HG02852 (cell line): ENCODE measurements around the gene GRM8.
A peak's percentile ranks its signal among the peaks of the same experiment; 100 is the strongest.

Experiments
- ATAC-seq: cut with Tn5 transposase; IDR thresholded peaks from one replicate; pipeline ENCODE4 v1.9.1; 2021; ENCODE audit warnings: mild to moderate bottlenecking, moderate library complexity; ENCODE audit not compliant: unreplicated experiment

Gene GRM8

DNA sequence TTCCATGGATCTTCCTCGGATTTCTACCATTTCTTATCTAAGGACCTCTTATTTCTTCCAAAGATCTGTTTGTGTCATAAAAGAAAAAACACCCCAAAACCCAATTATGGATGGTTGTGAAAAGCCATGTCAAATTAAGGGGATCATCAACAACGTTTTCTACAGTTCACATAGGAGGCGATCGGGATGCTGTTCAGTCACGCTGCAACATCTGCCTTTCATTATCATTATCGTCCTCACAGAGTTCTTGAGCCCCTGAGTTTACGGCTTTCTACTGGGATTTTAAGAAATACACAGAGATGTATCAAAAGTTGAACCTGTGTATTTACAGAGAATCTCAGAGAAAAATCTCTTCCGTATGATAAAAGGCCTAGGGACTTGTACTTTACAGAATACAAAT lies 101.4 kb downstream of the GRM8 start:
- no peak for ATAC-seq

DNA sequence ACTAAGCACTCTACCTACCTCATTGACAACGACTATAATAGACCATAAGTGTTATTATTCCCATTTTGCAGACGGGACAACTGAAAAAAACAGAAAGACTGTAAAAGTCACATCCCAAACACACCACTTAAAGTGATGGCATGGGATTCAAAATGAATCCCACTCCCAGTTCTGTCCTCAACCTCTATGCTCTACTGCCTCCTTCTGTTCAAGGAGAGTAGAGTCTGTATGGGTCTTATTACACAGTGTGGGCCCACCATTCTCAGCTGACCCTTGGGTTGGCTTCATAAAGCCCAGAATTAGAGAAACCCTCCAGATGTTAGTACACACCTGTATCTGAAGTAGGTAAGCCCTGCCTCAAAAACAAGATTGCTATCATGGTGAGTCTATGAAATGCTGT lies 102.2 kb downstream of the GRM8 start:
- ATAC-seq = no peak

DNA sequence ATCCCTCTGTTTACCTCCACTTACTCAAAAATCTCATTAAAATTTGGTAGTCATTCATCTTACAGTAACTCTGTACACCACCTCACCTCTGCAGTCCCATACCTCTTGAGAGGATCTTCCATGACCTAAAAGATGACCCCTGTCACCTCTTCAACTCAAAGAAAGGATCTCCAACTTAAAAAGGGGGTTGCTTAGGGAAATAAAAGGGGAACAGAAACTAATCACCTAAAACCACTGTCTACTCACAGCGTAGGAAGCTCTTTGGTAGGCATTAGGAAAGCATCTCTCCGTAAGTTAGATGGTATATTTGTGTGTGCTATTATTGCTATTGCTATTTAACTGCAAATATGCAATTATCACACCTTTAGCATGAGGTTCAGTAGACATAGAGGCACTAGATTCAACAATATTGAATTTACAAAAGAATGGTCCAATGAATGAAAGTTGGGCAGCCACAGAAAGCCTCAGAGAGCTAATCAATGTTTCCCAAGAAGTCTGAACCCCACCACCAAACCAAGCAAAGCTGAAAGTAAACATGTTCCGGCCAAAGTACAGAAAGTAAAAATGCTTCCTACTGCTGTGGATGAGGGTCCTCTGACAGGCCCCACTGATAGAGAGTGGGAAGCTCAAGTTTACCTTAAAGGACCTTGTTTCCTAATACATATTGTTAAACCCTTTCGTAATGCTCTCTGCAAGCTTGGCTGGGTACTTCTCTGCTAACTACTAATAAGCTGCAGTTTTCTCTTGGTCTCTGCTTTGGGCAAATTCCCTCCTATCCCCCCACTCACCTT lies 105.8 kb downstream of the GRM8 start:
- no peak for ATAC-seq

DNA sequence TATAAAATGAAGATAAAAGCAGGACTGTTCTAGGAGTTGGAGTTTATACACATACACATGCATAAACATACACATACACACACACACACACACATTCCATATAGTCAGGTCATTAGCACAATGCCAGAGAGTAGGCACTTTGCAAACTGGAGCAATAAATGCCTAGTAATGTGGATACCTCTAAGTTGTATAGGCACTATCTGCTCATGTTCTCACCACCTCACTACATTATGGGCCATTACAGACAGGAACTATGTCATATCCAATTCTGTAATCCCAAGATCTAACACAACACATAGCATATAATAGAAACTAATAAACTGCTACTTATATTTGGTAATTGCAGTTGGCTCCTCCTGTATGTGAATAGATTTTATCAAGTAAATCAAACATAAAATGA lies 115.6 kb downstream of the GRM8 start:
- ATAC-seq = no peak

DNA sequence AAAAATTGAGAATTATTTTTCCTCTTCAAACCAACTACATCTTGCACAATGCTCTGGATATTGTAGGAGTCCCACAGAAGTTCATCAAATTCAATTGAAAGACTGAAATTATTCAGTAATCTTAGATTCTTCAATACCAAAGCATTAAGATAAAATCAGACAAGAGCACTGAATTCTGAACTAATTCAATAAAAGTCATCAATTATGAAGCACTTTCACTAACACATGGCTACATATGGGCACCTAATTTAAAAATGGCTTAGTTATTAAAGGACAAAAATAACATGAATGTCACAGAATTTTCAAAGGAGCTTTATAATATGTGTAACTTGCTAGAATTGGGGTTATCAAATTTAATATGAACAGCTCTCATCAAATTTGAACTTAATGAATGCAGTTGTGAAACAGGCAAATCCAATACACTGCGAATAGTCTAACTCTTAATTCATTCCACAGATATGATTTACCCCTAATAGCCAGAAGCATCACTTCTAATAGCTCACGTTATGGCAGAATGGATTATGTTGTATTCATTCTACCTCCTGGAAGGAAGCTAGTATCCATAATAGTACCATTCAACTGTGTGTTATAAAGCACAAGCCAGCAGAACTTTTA lies 116.8 kb downstream of the GRM8 start:
- ATAC-seq = no peak

DNA sequence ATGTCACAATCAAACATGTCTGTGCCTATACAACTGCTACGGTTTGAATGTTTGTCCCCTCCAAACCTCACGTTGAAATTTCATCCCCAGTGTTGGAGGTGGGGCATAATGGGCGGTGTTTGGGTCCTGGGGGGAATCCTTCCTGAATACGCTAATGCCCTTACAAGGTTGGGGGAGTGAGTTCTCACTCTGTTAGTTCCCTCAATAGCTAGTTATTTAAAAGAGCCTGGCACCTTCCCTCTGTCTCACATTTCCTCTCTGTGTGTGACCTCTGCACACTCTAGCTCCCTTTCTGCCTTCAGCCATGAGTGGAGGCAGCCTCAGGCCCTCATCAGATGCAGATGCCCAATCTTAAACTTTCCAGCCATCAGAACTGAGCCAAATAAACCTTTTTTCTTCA lies 129.5 kb downstream of the GRM8 start:
- no peak for ATAC-seq

DNA sequence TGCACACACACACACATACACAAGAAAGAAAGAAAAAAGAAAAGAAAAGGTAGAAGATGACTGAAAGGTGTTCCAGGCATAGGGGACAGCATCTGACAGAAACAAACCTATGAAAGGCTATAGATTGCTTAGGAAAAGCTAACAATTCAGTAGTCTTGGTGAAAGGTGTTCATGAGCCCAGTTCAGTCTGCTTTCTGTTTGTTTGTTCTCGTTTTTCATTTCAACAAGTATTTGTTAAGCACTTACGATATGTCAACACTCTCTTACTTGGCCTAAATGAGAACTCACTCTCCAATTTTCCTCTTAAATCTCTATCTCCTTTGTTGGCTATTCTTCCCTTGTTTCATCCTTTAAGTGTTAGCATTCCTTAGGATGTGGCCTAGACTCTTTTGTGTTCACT lies 133.2 kb downstream of the GRM8 start:
- no peak for ATAC-seq

DNA sequence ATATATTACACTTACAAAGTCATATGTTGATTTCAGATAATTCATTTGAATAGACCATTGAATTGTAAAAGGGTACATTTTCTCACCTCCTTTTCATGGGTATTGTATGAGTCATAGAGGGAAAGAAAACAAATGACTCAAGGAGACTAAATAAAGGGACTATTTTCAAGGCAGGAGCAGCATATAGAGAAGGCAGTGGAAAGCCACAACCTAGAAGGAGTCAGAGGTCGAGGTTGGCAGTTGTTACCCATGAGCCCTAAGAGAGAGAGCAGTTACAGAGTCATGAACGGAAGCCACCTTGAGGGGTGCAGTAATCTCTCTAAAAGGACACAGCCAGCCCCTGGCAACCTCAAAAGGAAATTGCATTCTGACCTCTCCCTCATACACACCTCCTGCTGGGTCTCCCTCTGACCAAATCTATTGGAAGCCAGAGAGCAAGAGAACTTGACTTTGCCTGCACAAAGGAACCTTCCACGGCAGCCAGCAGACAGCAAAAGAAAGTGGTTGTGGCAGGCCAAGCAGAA lies 137.9 kb downstream of the GRM8 start:
- ATAC-seq = no peak

DNA sequence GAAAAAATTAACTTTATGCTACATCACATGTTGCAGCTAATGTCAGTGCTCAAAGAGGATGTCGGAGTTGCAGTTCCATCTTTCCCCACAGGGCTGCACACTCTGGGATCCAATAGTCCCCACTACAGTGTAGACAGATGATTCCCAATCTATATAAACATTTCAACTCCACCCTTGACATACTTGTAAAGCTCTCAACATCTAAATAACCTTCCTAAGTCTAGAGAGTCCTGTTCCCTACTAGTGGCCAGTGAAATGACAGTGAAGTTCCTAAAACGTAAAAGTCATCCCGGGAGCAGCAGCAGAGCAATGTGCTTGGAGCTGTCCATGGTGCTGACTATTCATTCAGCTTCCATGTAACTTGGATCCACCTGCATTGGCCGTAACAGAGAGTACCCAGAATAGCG lies 145.1 kb downstream of the GRM8 start:
- peak; percentile 93 for ATAC-seq

DNA sequence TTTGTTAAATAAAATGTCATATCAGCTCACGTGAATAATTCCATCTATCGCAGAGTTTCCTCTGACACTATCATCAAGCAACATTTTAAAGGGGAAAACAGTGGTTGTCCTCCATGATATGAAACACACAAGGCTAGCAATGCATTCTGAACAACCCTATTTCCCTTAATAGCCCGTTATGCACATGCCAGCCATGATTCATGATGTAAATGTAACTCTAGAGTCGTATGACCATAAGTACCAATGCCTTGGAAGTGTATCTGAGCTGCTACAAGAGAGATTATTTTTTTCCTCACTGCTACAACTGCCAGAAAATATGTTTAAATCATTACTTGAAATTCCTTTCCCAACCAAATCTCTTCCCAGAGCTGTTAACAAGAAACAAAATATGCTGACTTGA lies 159.4 kb downstream of the GRM8 start:
- no peak for ATAC-seq

DNA sequence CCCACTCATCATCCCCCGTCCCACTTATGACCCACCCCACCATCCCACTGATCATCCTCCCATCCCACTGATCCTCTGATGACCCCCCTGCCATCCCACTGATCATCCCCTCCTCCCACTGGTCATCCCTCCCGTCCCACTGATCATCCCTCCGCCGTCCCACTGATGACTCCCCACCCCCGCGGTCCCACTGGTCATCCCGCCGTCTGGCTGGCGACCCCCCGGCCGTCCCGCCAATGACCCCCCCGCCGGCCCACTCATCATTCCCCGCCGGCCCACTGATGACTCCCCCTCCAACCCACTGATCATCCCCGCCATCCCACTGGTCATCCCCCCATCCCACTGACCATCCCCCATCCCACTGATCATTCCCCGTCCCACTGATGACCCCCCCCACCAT lies 161.1 kb downstream of the GRM8 start:
- no peak for ATAC-seq

DNA sequence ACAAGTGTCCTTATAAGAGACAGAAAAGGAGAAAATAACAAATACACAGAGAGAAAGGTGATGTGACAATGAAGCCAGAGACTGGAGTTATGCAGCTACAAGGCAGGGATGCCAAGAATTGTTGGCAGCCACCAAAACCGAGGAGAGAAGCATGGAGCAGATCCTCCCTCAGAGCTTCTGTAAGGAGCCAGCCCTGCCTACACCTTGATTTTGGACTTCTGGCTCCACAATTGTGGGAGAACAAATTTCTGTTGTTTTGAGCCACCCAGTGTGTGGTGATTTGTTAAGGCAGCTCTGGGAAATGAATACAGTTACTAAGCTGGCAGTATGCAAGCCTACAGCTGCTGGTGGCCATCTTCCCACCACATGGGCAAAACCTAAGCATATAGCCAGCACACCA lies 163.6 kb downstream of the GRM8 start:
- ATAC-seq = no peak

DNA sequence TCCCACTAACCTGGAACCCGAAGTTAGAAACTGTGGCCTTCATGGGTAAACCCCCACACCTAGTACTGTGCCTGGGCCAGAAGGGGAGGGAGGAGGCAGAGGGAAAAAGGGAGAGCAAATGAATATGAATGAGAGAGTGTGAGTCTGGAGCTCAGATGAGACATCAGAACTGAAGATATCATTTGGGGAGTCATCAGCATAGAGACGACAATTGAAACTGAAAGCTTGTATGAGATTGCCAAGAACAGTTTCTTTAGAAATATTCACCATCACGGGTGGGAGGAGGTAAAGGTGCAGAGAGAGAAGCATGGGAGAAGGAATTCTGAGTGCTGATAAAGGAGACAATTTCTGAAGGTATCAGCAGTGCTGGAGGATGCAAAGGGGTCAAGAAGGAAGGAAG lies 171.2 kb downstream of the GRM8 start:
- ATAC-seq = no peak

DNA sequence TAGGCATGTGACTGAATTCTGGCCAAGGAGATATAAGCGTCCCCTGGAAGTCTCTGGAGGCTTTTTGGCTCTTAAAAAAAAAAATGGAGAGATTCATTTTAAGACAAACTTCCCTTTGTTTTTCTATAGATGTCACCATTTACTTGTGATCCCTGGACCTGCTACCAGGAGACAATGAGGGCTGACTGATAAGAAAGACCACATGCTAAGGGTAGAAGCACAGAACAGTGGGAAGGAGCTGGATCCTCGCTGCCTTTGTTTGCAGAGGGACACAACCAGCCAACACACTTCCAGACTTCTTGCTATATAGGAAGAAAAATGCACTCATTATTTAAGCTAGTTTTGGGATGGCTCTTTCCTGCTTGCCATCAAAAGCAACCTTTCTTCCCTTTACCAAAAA lies 172.2 kb downstream of the GRM8 start:
- no peak for ATAC-seq

DNA sequence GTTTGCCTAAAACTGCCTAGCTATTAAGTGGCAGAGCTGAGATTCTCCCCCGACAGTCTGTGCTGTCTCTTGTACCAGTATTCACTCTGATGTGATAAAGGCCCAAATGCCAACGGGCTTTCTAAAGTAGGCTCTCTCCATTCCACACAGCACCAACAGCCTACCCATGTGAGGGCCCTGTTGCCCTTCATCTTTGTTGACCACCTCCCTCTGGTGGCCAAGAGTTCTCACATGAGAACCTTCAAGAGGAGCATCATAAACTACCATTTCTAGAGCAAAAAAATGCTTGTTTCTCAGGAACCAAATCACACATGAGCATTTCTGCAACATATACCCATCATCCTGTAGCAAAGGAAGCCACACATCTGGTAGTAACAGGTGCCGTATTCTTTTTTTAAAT lies 185.8 kb downstream of the GRM8 start:
- ATAC-seq = no peak

DNA sequence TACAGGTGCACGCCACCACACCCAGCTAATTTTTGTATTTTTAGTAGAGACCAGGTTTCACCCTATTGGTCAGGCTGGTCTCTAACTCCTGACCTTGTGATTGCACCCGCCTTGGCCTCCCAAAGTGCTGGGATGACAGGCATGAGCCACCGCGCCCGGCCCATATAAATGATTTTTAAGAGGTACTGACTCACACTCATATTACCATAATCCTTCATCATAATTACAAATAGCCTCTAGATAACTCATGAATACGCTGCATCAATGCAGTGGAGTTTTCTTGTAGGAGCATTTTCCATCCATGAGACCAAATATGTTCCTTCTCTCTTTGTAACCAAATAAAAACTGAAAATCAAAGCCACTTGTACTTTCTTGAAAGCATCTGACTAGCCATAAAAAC lies 193.3 kb downstream of the GRM8 start:
- no peak for ATAC-seq

DNA sequence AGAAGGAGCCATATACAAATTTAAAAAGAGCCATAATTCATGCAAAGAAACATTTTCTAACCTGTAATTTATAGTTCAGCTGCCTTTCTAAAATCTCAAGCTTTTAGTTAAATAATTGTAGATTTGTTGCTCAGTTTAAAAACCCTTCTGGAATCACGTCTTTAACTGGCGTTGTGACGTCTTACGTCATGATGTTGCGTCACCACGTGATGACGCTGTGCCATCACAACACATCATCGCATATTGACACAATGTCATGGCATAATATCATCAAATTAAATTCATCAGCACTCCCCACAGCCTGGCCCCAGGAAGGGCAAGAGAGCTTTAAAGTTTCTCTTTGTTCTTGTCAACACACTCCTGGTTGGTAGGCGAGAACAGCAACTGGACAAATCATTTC lies 194.8 kb downstream of the GRM8 start:
- no peak for ATAC-seq

DNA sequence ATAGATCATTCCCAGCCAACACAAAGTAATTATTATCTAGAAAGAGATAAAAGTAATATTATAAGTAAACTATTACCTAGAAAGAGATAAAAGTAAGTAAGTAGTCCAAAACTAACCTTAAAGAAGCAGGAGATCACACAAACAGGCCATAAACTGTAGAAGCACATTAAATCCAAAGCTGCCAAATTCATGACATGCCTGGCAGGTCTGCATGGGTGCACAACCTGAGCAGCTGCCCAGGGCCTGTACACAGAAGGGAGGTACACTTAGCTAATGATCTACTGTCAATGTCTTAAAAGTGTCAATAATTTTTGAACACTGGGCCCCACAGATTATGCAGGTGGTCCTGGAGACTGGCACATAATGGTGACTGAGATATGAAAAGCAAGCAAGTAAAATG lies 196.5 kb downstream of the GRM8 start:
- no peak for ATAC-seq

DNA sequence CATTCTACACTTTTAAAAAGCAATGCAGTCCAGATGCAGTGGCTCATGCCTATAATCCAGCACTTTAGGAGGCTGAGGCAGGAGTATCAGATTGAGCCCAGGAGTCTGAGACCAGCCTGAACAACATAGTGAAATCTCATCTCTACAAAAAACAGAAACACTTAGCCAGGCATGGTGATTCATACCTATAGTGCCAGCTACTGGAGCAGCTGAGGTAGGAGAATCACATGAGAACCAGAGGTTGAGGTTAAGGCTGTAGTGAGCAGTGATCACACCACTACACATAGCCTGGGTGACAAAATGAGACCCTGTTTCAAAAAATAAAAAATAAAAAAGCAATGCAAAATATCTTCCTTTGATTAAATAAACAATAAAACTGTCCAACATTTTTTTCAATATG lies 205.2 kb downstream of the GRM8 start:
- ATAC-seq = no peak

DNA sequence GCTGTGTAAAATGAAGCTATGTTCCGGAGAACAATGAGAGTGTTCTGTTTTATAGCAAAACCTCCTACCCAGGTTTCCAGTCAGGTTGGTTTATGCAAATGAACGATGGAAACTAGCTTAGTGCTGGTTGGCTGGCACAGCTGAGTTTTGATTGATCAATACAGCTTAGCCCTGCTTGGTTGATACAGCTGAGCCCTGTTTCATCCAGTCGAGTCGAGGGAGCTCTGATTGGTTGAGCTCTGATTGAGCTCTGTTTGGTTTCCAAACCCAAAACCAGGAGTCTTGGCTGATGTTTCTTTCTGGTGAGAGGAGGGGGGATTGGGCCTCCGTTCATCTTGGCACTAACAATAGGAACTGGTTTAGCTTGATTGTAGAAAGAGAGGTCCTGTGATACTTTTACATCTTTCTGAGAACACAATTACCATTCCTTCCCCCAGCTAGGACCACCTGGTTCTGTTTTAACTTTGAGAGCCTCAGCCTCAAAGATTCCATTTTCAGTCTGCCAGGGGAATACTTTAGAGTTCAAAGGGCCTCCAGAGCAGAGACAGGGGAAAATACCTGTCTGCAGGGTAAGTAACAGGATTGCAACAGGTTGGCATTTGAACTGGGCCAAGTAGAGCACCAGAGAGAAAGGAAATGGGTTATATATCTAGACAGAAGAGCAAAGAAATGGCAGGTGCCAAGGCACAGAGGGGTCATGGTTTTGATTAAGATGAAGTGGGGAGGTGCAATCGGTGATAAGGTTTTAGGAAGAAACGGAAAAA lies 210.9 kb downstream of the GRM8 start:
- no peak for ATAC-seq

DNA sequence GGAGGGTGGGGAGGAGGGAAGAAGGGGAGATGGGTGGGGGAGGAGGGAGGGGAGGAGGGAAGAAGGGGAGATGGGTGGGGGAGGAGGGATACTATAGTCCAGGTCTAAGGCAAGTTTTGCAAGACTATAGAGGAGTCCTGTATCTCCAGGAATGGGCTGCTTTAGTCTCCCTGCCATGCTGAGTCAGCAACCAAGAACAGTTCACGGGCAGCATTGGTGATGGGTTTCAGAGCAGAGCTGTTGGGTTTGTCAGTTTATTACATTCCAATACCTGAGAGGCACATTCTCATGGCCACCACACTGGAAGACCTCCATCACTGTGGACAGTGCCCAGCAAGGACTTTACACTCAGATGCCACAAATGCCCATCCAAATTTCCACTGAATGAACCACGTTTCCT lies 212.7 kb downstream of the GRM8 start:
- ATAC-seq = no peak

DNA sequence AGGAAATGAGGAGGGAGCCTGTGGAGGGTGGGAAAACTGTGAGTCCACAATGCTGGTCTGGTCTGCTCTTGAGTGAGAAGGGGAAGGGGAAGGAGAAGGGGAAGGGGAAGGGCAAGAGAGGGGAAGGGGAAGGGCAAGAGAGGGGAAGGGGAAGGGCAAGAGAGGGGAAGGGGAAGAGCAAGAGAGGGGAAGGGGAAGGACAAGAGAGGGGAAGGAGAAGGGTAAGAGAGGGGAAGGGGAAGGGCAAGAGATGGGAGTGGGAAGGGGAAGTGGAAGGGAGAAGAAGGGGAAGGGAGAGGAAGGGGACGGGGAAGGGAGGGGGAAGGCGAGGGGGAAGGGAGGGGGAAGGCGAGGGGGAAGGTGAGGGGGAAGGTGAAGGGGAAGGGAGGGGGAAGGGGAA lies 213.2 kb downstream of the GRM8 start:
- no peak for ATAC-seq
